Esophagus muscularis mucosa (tissue), 4 donors: Measurements from ENCODE around the gene RPS6KA2. TPM values are rescaled to one million over a fixed set of nuclear protein-coding genes. Genes with fewer than 3 reads are reported as not detected.

Experiments used
- DNase-seq: peaks from one replicate; pipeline ENCODE4 v3.0.0-alpha.2; 2017; ENCODE audit errors: extremely low spot score
- H3K27ac ChIP-seq, 4 donors: fragments of 200-600 bp; sonication (generic); replicated peaks in 1 of 4; 1 replicate in 3 of 4; 2 replicates in 1 of 4; pipeline ENCODE4 v1.5.1; 2016 to 2019; ENCODE audit warnings: mild to moderate bottlenecking in 1 of 4
- H3K27me3 ChIP-seq, 4 donors: fragments of 200-600 bp; sonication (generic); one replicate each; pipeline versions ENCODE4 v1.5.1 to v1.6.0; 2016 to 2019
- H3K36me3 ChIP-seq, 4 donors: fragments of 200-600 bp; sonication (generic); one replicate each; pipeline ENCODE4 v1.5.1; 2016 to 2019
- H3K4me1 ChIP-seq, 4 donors: fragments of 200-600 bp; sonication (generic); one replicate each; pipeline ENCODE4 v1.5.1; 2016 to 2019
- H3K4me3 ChIP-seq, 4 donors: fragments of 200-600 bp; sonication (generic); 1 replicate in 2 of 4; 2 replicates in 2 of 4; pipeline ENCODE4 v1.5.1; 2016 to 2019; ENCODE audit warnings: mild to moderate bottlenecking in 4 of 4, moderate library complexity in 1 of 4
- H3K9me3 ChIP-seq, 4 donors: fragments of 200-600 bp; sonication (generic); 1 replicate in 3 of 4; 2 replicates in 1 of 4; pipeline ENCODE4 v1.5.1; 2016 to 2019
- EP300 ChIP-seq: sonication (generic); formaldehyde crosslinking; IDR thresholded peaks from one replicate; pipeline ENCODE4 v1.6.1; 2017; ENCODE audit warnings: antibody characterized with exemption
- POLR2A ChIP-seq: fragments of 450-650 bp; IDR thresholded peaks from one replicate; pipeline ENCODE4 v1.6.1; 2017; ENCODE audit warnings: antibody characterized with exemption, moderate library complexity, mild to moderate bottlenecking, low read depth
- POLR2AphosphoS5 ChIP-seq, 2 donors: sonication (generic); formaldehyde crosslinking; IDR thresholded peaks; one replicate each; pipeline ENCODE4 v1.6.1; 2017; ENCODE audit warnings: antibody characterized with exemption in 2 of 2
- WGBS: methylation state at CpG from one replicate; pipeline ENCODE4 v1.1.5; 2018; 5-methylcytosine and 5-hydroxymethylcytosine counted together
- intact Hi-C: fragments of 100-400 bp; cut with DNase I; formaldehyde crosslinking; loops from one replicate; pipeline ENCODE4 v1.15.1; 2023
- total RNA-seq, 4 donors: library from RNA; depleted of rRNA; stranded (reverse); fragments of >200 nt; gene quantifications; one replicate each; pipeline versions ENCODE4 v1.1.0 to v1.2.1, GENCODE V29; 2016
- TF ChIP-seq, protein P1 (sequence below), 3 experiments: fragments of 200-600 bp in 2 of 3; fragments of 450-650 bp in 1 of 3; sonication (generic) in 2 of 3; IDR thresholded peaks; one replicate each; pipeline ENCODE4 v1.5.1; 2017 to 2019; ENCODE audit warnings: antibody characterized with exemption in 3 of 3, mild to moderate bottlenecking in 2 of 3, moderate library complexity in 1 of 3

Gene RPS6KA2
- total RNA-seq, 4 donors from 2014 or later, result 83.9 to 126 (median 112) TPM

DNA sequence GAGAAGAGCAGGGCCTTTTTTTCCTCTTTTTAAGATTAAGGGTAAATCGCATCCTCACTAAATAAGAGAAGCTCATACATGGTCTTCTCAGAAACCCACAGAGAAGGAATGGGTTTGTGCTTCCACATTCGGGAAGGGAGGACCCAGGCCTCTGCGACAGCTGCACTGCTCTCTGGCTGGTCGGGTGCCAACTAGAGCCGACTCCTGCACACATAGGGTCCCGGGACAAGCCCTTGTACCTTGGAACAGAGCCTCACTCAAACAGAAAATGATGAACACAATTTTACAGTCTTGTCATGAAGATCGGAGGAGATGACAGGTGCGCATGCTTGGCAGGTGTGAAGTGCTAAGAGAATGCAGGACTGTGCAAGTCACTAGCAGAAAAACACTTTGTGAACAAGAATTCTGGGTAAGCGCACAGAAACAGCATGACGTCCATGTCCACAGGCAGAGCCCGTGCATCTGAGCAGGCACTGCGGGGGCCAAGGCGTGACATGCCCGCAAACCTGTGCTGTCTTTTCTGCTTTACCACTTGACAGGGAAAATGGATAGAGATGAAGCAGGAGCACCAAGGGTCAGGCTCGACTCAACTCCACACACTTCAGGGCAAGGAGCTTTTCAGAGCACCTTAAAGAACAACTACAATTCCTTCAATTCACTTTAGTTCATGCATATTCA is 143.3 kb downstream of the RPS6KA2 start:
- Histone ChIP-seq H3K36me3 (peaks cover 21 to 90% (median 59%) of the 10 kb centered on the region in 4 donors), H3K27ac (no peak overlapping the region), H3K27me3 (no peaks in the 10 kb centered on the region), H3K4me3 (no peak overlapping the region), H3K4me1 (peaks cover 5 to 6% (median 5%) of the 10 kb centered on the region in 4 donors), H3K9me3 (no peaks in the 10 kb centered on the region)
- 88% methylated on average over 15 of the region's 15 CpGs for WGBS
- intact Hi-C loops, result no loop called here
- TF ChIP-seq EP300 (no peak), POLR2AphosphoS5 (IDR thresholded peaks at IDR 0.05) (no peak), POLR2A (no peak)
- TF ChIP-seq, protein P1, sequence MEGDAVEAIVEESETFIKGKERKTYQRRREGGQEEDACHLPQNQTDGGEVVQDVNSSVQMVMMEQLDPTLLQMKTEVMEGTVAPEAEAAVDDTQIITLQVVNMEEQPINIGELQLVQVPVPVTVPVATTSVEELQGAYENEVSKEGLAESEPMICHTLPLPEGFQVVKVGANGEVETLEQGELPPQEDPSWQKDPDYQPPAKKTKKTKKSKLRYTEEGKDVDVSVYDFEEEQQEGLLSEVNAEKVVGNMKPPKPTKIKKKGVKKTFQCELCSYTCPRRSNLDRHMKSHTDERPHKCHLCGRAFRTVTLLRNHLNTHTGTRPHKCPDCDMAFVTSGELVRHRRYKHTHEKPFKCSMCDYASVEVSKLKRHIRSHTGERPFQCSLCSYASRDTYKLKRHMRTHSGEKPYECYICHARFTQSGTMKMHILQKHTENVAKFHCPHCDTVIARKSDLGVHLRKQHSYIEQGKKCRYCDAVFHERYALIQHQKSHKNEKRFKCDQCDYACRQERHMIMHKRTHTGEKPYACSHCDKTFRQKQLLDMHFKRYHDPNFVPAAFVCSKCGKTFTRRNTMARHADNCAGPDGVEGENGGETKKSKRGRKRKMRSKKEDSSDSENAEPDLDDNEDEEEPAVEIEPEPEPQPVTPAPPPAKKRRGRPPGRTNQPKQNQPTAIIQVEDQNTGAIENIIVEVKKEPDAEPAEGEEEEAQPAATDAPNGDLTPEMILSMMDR (IDR thresholded peaks at IDR 0.05), result no peak
- no peak for DNase-seq

DNA sequence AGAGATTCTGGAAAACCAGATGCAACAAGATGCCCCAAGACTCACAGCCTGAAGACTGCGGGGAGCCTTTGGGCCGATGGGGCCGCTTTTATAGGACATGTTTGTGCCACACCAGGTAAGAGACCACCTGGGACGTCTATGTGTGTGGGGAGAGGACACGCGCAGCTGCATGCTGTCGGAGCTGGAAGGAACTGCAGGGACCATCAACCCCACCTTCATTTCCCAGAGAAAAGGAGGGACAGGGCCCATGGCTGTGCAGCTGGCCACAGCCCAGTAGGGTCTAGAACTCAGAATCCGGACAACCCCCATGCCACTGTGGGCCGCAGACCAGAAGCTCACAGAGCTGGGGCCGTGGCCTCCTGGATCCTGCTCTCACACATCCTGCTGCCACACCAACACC is 144.0 kb downstream of the RPS6KA2 start:
- intact Hi-C loops, result no loop called here
- no peak for TF ChIP-seq POLR2AphosphoS5 (IDR thresholded peaks at IDR 0.05)
- no peak for TF ChIP-seq EP300
- TF ChIP-seq, protein P1 (IDR thresholded peaks at IDR 0.05), result no peak
- no peak for TF ChIP-seq POLR2A
- Histone ChIP-seq H3K36me3 (peaks cover 26 to 90% (median 62%) of the 10 kb centered on the region in 4 donors), H3K4me1 (no peaks in the 10 kb centered on the region), H3K27ac (no peak overlapping the region), H3K4me3 (no peak overlapping the region), H3K27me3 (no peaks in the 10 kb centered on the region), H3K9me3 (no peaks in the 10 kb centered on the region)
- DNase-seq, result no peak
- WGBS, result 100% methylated on average over 2 of the region's 10 CpGs

DNA sequence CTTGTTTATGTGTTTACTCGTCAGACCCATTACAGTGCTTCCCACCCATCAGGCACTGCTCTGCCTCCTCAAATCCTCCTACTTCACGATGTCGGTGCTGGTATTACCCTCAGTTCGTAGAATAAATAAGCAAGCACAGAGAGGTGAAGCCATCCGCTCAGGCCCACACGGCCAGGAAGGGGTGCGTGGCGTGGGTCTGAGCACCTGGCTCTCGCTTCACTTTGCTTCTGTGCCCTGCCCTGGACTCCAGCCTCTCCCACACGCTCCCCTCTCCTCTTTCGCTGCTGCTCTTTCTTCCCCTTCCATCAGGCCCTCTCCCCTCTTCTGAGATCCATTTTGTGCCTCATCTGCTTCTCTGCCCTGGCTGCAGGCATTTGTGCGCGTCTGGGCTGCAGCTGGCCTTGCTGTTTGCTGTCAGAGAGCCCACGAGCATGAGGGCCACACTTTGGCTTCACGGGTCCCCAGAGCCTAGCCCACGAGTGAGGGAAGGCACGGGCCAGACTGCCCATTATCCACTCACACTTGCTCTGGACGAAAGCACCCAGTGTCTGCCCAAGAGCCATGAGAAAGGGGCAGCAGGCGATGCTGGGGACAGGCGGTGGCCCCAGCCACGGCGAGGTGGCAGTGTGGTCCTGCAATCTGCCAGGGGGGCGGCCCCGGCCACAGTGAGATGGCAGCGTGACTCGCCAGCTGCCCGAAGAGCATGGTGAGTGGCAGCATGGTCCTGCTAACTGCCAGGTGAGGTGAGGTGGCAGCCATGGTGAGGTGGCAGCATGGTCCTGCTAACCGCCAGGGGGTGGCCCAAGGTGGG is 148.1 kb downstream of the RPS6KA2 start:
- Histone ChIP-seq H3K9me3 (no peaks in the 10 kb centered on the region), H3K27me3 (no peaks in the 10 kb centered on the region), H3K27ac (no peak overlapping the region), H3K4me1 (no peaks in the 10 kb centered on the region), H3K36me3 (peaks cover 24 to 77% (median 54%) of the 10 kb centered on the region in 4 donors), H3K4me3 (no peak overlapping the region)
- DNase-seq, result no peak
- intact Hi-C loops, result no loop called here
- no peak for TF ChIP-seq EP300
- TF ChIP-seq, protein P1 (IDR thresholded peaks at IDR 0.05), result no peak
- no peak for TF ChIP-seq POLR2AphosphoS5 (IDR thresholded peaks at IDR 0.05)
- TF ChIP-seq POLR2A, result no peak
- WGBS, result 87% methylated on average over 26 of the region's 28 CpGs

DNA sequence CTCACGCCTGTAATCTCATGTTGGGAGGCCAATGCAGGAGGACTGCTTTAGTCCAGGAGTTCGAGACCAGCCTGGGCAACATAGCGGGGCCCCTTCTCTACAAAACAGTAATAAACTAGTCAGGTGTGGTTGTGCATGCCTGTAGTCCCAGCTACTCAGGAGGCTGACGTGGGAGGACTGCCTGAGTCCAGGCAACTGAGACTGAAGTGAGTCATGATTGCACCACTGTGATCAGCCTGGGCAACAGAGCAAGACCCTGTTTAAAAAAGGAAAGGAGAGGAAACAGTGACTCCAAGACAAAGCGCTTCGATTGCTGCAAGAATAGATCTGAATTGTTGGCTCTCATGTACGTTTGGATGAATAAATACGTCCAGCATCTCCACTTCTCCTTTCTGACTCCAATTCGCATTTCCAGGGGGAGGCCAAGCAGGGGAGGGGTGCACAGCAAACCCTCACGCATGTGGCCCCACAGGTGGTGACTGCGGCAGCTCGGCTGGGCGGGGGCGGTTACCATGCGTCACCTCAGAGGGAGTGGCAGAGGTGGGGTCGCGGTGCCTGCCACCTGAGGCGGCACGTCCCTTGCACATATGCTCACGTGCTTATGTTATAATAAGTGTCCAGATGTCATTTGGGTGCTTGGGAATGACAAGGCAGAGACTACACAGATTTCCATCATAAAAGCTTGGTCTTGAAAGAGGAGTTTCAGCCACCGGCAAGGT is 149.2 kb downstream of the RPS6KA2 start:
- Histone ChIP-seq H3K36me3 (peaks cover 18 to 70% (median 49%) of the 10 kb centered on the region in 4 donors), H3K4me3 (no peak overlapping the region), H3K9me3 (no peaks in the 10 kb centered on the region), H3K27ac (no peak overlapping the region), H3K27me3 (no peaks in the 10 kb centered on the region), H3K4me1 (no peaks in the 10 kb centered on the region)
- intact Hi-C loops, result no loop called here
- 89% methylated on average over 20 of the region's 21 CpGs for WGBS
- TF ChIP-seq EP300 (no peak), POLR2A (no peak), POLR2AphosphoS5 (IDR thresholded peaks at IDR 0.05) (no peak)
- TF ChIP-seq, protein P1 (IDR thresholded peaks at IDR 0.05), result no peak
- DNase-seq, result no peak
